K562 (cell line): Measurements from ENCODE around the gene NOSTRIN. TPM values are rescaled to one million over a fixed set of nuclear protein-coding genes. Genes with fewer than 3 reads are reported as not detected.

Source experiments
- ATAC-seq: fragments of 200-7000 bp; cut with Tn5 transposase; 3 replicates; pipeline ENCODE4 v1.9.1; 2020; ENCODE audit warnings: moderate library complexity
- BruUV-seq: library from RNA; stranded (reverse); fragments of 400-500 nt; replicated peaks from 2 replicates; lab custom pipeline; 2021; lab: Mats Ljungman, UMichigan
- CTCF ChIA-PET: fragments of 300-600 bp; formaldehyde crosslinking; extraction: SDS; loops from one replicate; lab custom pipeline; 2021; ENCODE audit warnings: low intra/inter-chr PET ratio; lab: Yijun Ruan, JAX
- POLR2A ChIA-PET: fragments of 300-600, 350-650 bp; sonication (Branson Sonifier 250); formaldehyde crosslinking; extraction: SDS; loops from one replicate; lab custom pipeline; 2021; ENCODE audit warnings: antibody characterized with exemption, inconsistent platforms; lab: Yijun Ruan, JAX
- DNase-seq, 4 experiments: peaks; one replicate each; pipeline versions ENCODE4 v3.0.0 to v3.0.0-alpha.2; 2011 to 2018; ENCODE audit warnings: low spot score in 3 of 4, mixed read lengths in 3 of 4; ENCODE audit errors: extremely low read depth in 1 of 4
- FAIRE-seq: peaks from 2 replicates; lab custom pipeline; 2011; peaks lifted over from hg19 to GRCh38; lab: Jason Lieb, UNC
- H2AFZ ChIP-seq: 2 replicates; pipeline ENCODE4 v1.6.0; 2011; ENCODE audit warnings: low read depth, low read length, control low read depth, inconsistent platforms
- H3K27ac ChIP-seq: fragments of 200-600 bp; 3 replicates; pipeline ENCODE4 v1.8.0; 2011; ENCODE audit warnings: low read depth, mild to moderate bottlenecking, control low read depth, inconsistent platforms, low read length, moderate library complexity, mixed read lengths; ENCODE audit errors: extremely low read depth
- H3K27me3 ChIP-seq, 2 experiments: fragments of 300-600 bp in 1 of 2; 2 replicates in 1 of 2; 3 replicates in 1 of 2; pipeline versions ENCODE4 v1.6.0 to v1.8.0; 2011; ENCODE audit warnings: inconsistent platforms in 2 of 2, low read length in 2 of 2, mild to moderate bottlenecking in 1 of 2, mixed read lengths in 1 of 2, moderate library complexity in 1 of 2; ENCODE audit not compliant: control insufficient read depth in 2 of 2, insufficient read depth in 2 of 2
- H3K36me3 ChIP-seq: fragments of 300-600 bp; 3 replicates; pipeline ENCODE4 v1.8.0; 2011; ENCODE audit warnings: mild to moderate bottlenecking, low read length, inconsistent platforms; ENCODE audit not compliant: control insufficient read depth, insufficient read depth
- H3K4me1 ChIP-seq, 2 experiments: fragments of 200-600 bp in 1 of 2; replicated peaks in 1 of 2; 2 replicates in 1 of 2; 3 replicates in 1 of 2; pipeline versions ENCODE4 v1.5.1 to v1.8.0; 2011; ENCODE audit warnings: inconsistent platforms in 2 of 2, low read length in 2 of 2, mild to moderate bottlenecking in 1 of 2, mixed read lengths in 1 of 2, moderate library complexity in 1 of 2; ENCODE audit not compliant: control insufficient read depth in 2 of 2, insufficient read depth in 2 of 2
- H3K4me2 ChIP-seq: 2 replicates; pipeline ENCODE4 v1.6.1; 2011; ENCODE audit warnings: low read length, control low read depth, inconsistent platforms, mixed read lengths; ENCODE audit not compliant: insufficient read depth
- H3K4me3 ChIP-seq: fragments of 200-600 bp; sonication (generic), shearing (Covaris generic); 2 replicates; pipeline ENCODE4 v1.5.1; 2016; ENCODE audit warnings: control low read depth, inconsistent platforms
- H3K79me2 ChIP-seq: fragments of 200-600 bp; 3 replicates; pipeline ENCODE4 v1.8.0; 2011; ENCODE audit warnings: low read length, inconsistent platforms; ENCODE audit not compliant: control insufficient read depth, insufficient read depth
- H3K9ac ChIP-seq, 2 experiments: 2 replicates each; pipeline versions ENCODE4 v1.6.0 to v1.6.1; 2011; ENCODE audit warnings: low read depth in 2 of 2, low read length in 2 of 2, control low read depth in 1 of 2, inconsistent platforms in 1 of 2, mild to moderate bottlenecking in 1 of 2, mixed read lengths in 1 of 2; ENCODE audit not compliant: insufficient read depth in 1 of 2
- H3K9me1 ChIP-seq: one replicate; pipeline ENCODE4 v1.6.0; 2011; ENCODE audit warnings: inconsistent platforms, mild to moderate bottlenecking, low read length, moderate library complexity; ENCODE audit not compliant: control insufficient read depth, insufficient read depth
- H3K9me3 ChIP-seq: replicated peaks from 2 replicates; pipeline ENCODE4 v1.5.1; 2011; ENCODE audit warnings: low read depth, low read length, inconsistent platforms; ENCODE audit not compliant: control insufficient read depth, insufficient read depth
- H4K20me1 ChIP-seq: replicated peaks from 2 replicates; pipeline ENCODE4 v1.6.1; 2011; ENCODE audit warnings: low read length, inconsistent platforms, mixed read lengths; ENCODE audit not compliant: control insufficient read depth, insufficient read depth
- CBX8 ChIP-seq: fragments of 200-600 bp; sonication (generic); IDR thresholded peaks from 2 replicates; pipeline ENCODE4 v1.6.1; 2012; ENCODE audit warnings: borderline replicate concordance, mixed run types, low read depth, mild to moderate bottlenecking, moderate library complexity, mixed read lengths, low read length, control low read depth, inconsistent platforms; ENCODE audit not compliant: poor library complexity, severe bottlenecking; ENCODE audit errors: extremely low read depth
- TEAD2 ChIP-seq: fragments of 450-650 bp; IDR thresholded peaks from 2 replicates; pipeline ENCODE4 v1.6.1; 2016; ENCODE audit warnings: missing genetic modification characterization, control low read depth, missing compliant biosample characterization
- ZSCAN29 ChIP-seq: fragments of 450-650 bp; IDR thresholded peaks from 2 replicates; pipeline ENCODE4 v1.6.1; 2017
- WGBS: fragments of 100-300 bp; shearing (Covaris generic); methylation state at CpG from one replicate; pipeline ENCODE4 v1.1.6; 2016; ENCODE audit warnings: low coverage, mixed read lengths; ENCODE audit not compliant: insufficient coverage; ENCODE audit errors: missing lambda C conversion rate; 5-methylcytosine and 5-hydroxymethylcytosine counted together
- in situ Hi-C: fragments of 300-500 bp; cut with MboI; formaldehyde crosslinking; loops from 4 replicates; pipeline ENCODE4 v1.15.0; 2018; ENCODE audit warnings: inconsistent platforms, mixed read lengths
- intact Hi-C: fragments of 100-400 bp; cut with micrococcal nuclease; formaldehyde crosslinking; loops from 2 replicates; pipeline ENCODE4 v1.14.2; 2022
- polyA plus RNA-seq, 8 experiments: library from polyadenylated mRNA; depleted of rRNA in 4 of 8; stranded (reverse) in 5 of 8; unstranded in 3 of 8; fragments of >200 nt; fragmentation: Nextera tagmentation in 2 of 8; fragmentation: Illumina TruSeq in 1 of 8; extraction: Ambion mirVana in 2 of 8; extraction: Trizol in 1 of 8; gene quantifications; 2 replicates each; pipeline versions ENCODE4 v1.2.1 to v1.2.3, GENCODE V29; 2011 to 2014; ENCODE audit warnings: inconsistent platforms in 1 of 8, missing spikeins in 1 of 8
- total RNA-seq, 7 experiments: library from RNA; depleted of rRNA in 6 of 7; stranded (reverse); fragments of >200 nt in 6 of 7; fragmentation: Illumina TruSeq in 2 of 7; extraction: Trizol in 2 of 7; gene quantifications; 2 replicates each; pipeline versions ENCODE4 v1.2.1 to v1.2.3, GENCODE V29; 2011 to 2021; ENCODE audit warnings: low replicate concordance in 1 of 7
- TF ChIP-seq, protein P1 (sequence below): fragments of 200-400 bp; formaldehyde crosslinking; IDR thresholded peaks from 2 replicates; pipeline ENCODE4 v1.6.1; 2017; ENCODE audit warnings: mild to moderate bottlenecking, low read depth, low read length, moderate library complexity
- TF ChIP-seq, protein P2 (sequence below): sonication (generic); formaldehyde crosslinking; IDR thresholded peaks from 2 replicates; pipeline ENCODE4 v1.8.1; 2023; ENCODE audit warnings: mild to moderate bottlenecking, missing genetic modification reagents
- TF ChIP-seq, protein P3 (sequence below): sonication (generic); formaldehyde crosslinking; IDR thresholded peaks from 2 replicates; pipeline ENCODE4 v1.8.1; 2023; ENCODE audit warnings: mild to moderate bottlenecking, missing genetic modification reagents

Gene NOSTRIN
- total and polyA plus RNA-seq, 9 of the 15 experiments (the other 6 are each of a cell fraction or from before 2014, with no cell fraction given), result 26.7 to 82.9 (median 56.3) TPM

DNA sequence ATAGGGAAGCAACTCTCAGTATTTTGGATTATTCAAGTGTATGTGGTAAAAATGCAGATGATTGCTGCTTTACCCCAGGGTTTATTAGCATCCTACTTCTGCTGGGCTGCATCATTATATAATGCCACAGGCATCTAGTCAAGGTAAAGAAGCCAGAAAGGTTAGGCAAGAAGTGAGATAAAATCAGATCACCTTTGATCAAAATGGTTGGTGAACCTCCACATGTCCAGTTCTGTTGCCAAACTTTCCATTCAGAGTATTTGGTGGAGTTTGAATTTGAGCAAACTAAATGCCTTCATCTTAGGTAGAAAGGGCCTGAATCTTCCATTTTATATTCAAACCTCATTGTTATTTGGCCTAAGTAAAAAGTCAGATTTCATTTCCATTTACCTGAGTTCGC lies 29.7 kb upstream of the NOSTRIN start:
- intact Hi-C loops, result loop anchor here (1.0 to 10.0 kb wide), 4 partner anchors 148 to 450 kb away; no protein-coding TSS in a partner anchor
- 86% methylated on average over 1 of the region's 1 CpG for WGBS
- peaks cover 2 to 48% of the 10 kb centered on the region in 2 experiments; a peak in 4 of 5 replicates for H3K4me1 ChIP-seq
- H3K27me3 ChIP-seq, result no peaks in the 10 kb centered on the region
- peak overlapping the region; percentile 55; the same call in 1 of the 2 replicates for H2AFZ ChIP-seq
- ATAC-seq (no peak), FAIRE-seq (no peak), DNase-seq (no peak)
- TF ChIP-seq, protein P1, sequence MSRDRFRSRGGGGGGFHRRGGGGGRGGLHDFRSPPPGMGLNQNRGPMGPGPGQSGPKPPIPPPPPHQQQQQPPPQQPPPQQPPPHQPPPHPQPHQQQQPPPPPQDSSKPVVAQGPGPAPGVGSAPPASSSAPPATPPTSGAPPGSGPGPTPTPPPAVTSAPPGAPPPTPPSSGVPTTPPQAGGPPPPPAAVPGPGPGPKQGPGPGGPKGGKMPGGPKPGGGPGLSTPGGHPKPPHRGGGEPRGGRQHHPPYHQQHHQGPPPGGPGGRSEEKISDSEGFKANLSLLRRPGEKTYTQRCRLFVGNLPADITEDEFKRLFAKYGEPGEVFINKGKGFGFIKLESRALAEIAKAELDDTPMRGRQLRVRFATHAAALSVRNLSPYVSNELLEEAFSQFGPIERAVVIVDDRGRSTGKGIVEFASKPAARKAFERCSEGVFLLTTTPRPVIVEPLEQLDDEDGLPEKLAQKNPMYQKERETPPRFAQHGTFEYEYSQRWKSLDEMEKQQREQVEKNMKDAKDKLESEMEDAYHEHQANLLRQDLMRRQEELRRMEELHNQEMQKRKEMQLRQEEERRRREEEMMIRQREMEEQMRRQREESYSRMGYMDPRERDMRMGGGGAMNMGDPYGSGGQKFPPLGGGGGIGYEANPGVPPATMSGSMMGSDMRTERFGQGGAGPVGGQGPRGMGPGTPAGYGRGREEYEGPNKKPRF, result no peak
- TF ChIP-seq, protein P2, sequence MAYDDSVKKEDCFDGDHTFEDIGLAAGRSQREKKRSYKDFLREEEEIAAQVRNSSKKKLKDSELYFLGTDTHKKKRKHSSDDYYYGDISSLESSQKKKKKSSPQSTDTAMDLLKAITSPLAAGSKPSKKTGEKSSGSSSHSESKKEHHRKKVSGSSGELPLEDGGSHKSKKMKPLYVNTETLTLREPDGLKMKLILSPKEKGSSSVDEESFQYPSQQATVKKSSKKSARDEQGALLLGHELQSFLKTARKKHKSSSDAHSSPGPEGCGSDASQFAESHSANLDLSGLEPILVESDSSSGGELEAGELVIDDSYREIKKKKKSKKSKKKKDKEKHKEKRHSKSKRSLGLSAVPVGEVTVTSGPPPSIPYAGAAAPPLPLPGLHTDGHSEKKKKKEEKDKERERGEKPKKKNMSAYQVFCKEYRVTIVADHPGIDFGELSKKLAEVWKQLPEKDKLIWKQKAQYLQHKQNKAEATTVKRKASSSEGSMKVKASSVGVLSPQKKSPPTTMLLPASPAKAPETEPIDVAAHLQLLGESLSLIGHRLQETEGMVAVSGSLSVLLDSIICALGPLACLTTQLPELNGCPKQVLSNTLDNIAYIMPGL, result 0 out of 2 replicates have a peak, but pooled peaks have one; percentile 63
- TF ChIP-seq, protein P3, sequence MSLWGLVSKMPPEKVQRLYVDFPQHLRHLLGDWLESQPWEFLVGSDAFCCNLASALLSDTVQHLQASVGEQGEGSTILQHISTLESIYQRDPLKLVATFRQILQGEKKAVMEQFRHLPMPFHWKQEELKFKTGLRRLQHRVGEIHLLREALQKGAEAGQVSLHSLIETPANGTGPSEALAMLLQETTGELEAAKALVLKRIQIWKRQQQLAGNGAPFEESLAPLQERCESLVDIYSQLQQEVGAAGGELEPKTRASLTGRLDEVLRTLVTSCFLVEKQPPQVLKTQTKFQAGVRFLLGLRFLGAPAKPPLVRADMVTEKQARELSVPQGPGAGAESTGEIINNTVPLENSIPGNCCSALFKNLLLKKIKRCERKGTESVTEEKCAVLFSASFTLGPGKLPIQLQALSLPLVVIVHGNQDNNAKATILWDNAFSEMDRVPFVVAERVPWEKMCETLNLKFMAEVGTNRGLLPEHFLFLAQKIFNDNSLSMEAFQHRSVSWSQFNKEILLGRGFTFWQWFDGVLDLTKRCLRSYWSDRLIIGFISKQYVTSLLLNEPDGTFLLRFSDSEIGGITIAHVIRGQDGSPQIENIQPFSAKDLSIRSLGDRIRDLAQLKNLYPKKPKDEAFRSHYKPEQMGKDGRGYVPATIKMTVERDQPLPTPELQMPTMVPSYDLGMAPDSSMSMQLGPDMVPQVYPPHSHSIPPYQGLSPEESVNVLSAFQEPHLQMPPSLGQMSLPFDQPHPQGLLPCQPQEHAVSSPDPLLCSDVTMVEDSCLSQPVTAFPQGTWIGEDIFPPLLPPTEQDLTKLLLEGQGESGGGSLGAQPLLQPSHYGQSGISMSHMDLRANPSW, result 0 out of 2 replicates have a peak, but pooled peaks have one; percentile 54
- TF ChIP-seq CBX8, result no peak
- 0 out of 2 replicates have a peak, but pooled peaks have one; percentile 1 for TF ChIP-seq TEAD2 (tag)
- TF ChIP-seq ZSCAN29, result no peak
- H3K36me3 ChIP-seq, result peaks cover 17% of the 10 kb centered on the region; the same call in 2 of the 3 replicates
- POLR2A ChIA-PET, result interaction anchor here (0.6 to 0.7 kb wide), 2 partner anchors 17 to 343 kb away, joined by 3 read pairs; no protein-coding TSS in a partner anchor
- H3K9me3 ChIP-seq, result peaks cover 25% of the 10 kb centered on the region
- CTCF ChIA-PET, result interaction anchor here (2.2 to 3.0 kb wide), 2 partner anchors 147 to 426 kb away, joined by 6 to 32 read pairs; no protein-coding TSS in a partner anchor
- in situ Hi-C loops, result loop anchor here (5.0 kb wide), 1 partner anchor 145 kb away; no protein-coding TSS in a partner anchor
- H3K79me2 ChIP-seq, result no peaks in the 10 kb centered on the region
- peak overlapping the region; percentile 89 for H3K27ac ChIP-seq
- H3K4me2 ChIP-seq, result no peak overlapping the region
- no peak overlapping the region for H3K4me3 ChIP-seq
- H4K20me1 ChIP-seq, result no peaks in the 10 kb centered on the region
- H3K9ac ChIP-seq, result no peak overlapping the region; a peak in 1 of 4 replicates
- BruUV-seq, result no TSS peak
- H3K9me1 ChIP-seq, result no peaks in the 10 kb centered on the region
